BLaER1 (cell line): ENCODE data around the gene PIGR.
A peak's percentile ranks its signal among the peaks of the same experiment; 100 is the strongest.

Experiments
- H3K27ac ChIP-seq: shearing (Covaris generic); formaldehyde crosslinking; 2 replicates; pipeline ENCODE4 v1.8.1; 2022
- H3K27me3 ChIP-seq: shearing (Covaris generic); formaldehyde crosslinking; 2 replicates; pipeline ENCODE4 v1.8.1; 2022
- H3K36me3 ChIP-seq: shearing (Covaris generic); formaldehyde crosslinking; 2 replicates; pipeline ENCODE4 v1.8.1; 2022
- H3K4me1 ChIP-seq: shearing (Covaris generic); formaldehyde crosslinking; 2 replicates; pipeline ENCODE4 v1.8.1; 2022
- H3K4me2 ChIP-seq: shearing (Covaris generic); formaldehyde crosslinking; 2 replicates; pipeline ENCODE4 v1.8.1; 2022
- H3K4me3 ChIP-seq: shearing (Covaris generic); formaldehyde crosslinking; 2 replicates; pipeline ENCODE4 v1.8.1; 2022
- H3K9ac ChIP-seq: shearing (Covaris generic); formaldehyde crosslinking; 2 replicates; pipeline ENCODE4 v1.8.1; 2022
- H3K9me3 ChIP-seq: shearing (Covaris generic); formaldehyde crosslinking; 2 replicates; pipeline ENCODE4 v1.8.1; 2022
- H4K20me1 ChIP-seq: shearing (Covaris generic); formaldehyde crosslinking; 2 replicates; pipeline ENCODE4 v1.8.1; 2022
- Cebpa-rat ChIP-seq: shearing (Covaris generic); IDR thresholded peaks from 2 replicates; pipeline ENCODE4 v1.8.1; 2022

Gene PIGR

GRCh38 chr1:206951318-206952100, 5.2 kb upstream of the PIGR start:
- Histone ChIP-seq H3K4me2 (no peak overlapping the region), H3K4me3 (no peak overlapping the region), H4K20me1 (no peaks in the 10 kb centered on the region), H3K27me3 (no peaks in the 10 kb centered on the region), H3K4me1 (peaks cover 61% of the 10 kb centered on the region), H3K9ac (no peak overlapping the region), H3K27ac (no peak overlapping the region), H3K9me3 (no peaks in the 10 kb centered on the region; the same call in 1 of the 2 replicates), H3K36me3 (no peaks in the 10 kb centered on the region)
- no peak for TF ChIP-seq Cebpa-rat

DNA sequence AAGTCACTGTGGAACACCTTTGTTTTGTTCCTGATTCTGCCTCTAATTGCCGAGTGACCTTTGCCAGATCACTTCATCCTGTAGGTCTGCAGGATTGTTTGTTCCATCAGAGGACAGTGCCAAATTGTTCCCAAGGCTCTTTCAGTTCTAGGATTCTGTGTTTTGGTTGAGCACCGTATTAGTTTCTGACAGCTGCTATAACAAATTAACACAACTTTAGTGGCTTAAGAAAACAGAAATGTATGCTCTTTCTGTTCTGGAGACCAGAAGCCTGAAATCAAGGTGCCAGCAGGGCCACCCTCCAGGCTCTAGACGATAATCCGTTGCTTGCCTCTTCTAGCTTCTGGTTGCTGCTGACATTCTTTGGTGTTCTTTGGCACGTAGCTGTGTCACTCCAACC, 3.4 kb upstream of the PIGR start:
- Histone ChIP-seq H4K20me1 (no peaks in the 10 kb centered on the region), H3K27me3 (no peaks in the 10 kb centered on the region), H3K9me3 (no peaks in the 10 kb centered on the region; the same call in 1 of the 2 replicates), H3K4me2 (peak overlapping the region; percentile 80), H3K36me3 (no peaks in the 10 kb centered on the region), H3K4me1 (peaks cover 49% of the 10 kb centered on the region), H3K4me3 (no peak overlapping the region), H3K9ac (no peak overlapping the region; the same call in 1 of the 2 replicates), H3K27ac (0 out of 2 replicates have a peak overlapping the region, but pooled peaks have one; percentile 57)
- TF ChIP-seq Cebpa-rat: no peak

DNA sequence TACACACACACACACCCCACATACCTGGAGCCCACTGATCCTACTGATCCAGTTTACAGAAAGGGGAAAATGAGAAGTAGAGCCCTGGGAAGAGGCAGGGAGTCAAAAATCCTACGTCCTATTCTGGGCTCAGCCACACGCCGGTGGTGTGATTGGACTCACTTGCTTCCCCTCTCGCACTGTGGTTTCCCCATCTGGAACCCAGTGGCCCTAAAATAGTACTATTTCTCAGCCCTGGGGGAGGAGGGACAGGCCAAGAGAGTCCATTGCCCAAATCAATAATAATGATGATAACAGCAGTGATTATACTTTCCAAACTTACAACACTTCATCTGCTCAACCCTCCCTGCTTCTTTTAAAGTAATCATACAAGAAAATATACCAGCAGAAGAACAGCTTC, 2.9 kb upstream of the PIGR start:
- no peak for TF ChIP-seq Cebpa-rat
- Histone ChIP-seq H3K4me2 (peak overlapping the region; percentile 80), H3K9ac (peak overlapping the region; percentile 59; the same call in 1 of the 2 replicates)

DNA sequence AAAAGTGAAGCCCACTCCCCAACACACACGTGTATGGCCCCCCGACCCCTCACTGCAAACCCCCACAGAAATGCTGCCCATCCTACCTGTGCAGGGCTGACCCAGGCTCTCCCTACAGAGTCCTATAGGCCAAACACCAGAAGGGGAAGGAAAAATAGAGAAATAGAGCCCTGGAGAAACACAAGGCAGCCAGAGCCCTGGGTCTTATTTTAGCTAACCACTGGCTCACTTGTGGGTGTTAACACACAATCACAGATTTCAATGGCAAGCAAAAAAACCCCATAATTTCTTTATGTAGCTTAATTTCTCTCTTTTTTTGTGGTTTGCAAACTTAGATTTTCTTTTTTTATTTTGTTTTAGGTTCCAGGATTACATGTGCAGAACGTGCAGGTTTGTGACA, 989 bp upstream of the PIGR start:
- no peak overlapping the region for H3K4me3 ChIP-seq
- TF ChIP-seq Cebpa-rat: no peak
- H3K27ac ChIP-seq: no peak overlapping the region
- no peaks in the 10 kb centered on the region for H3K36me3 ChIP-seq
- H4K20me1 ChIP-seq: no peaks in the 10 kb centered on the region
- no peaks in the 10 kb centered on the region for H3K27me3 ChIP-seq
- H3K9me3 ChIP-seq: no peaks in the 10 kb centered on the region; the same call in 1 of the 2 replicates
- H3K9ac ChIP-seq: no peak overlapping the region
- peaks cover 49% of the 10 kb centered on the region for H3K4me1 ChIP-seq
- 0 out of 2 replicates have a peak overlapping the region, but pooled peaks have one; percentile 80 for H3K4me2 ChIP-seq

More for the DNA sequence above, 2.9 kb upstream of the PIGR start:
- Histone ChIP-seq H3K4me1 (peaks cover 49% of the 10 kb centered on the region), H3K9me3 (no peaks in the 10 kb centered on the region; the same call in 1 of the 2 replicates), H3K4me3 (no peak overlapping the region), H4K20me1 (no peaks in the 10 kb centered on the region), H3K27ac (peak overlapping the region; percentile 57), H3K36me3 (no peaks in the 10 kb centered on the region), H3K27me3 (no peaks in the 10 kb centered on the region)

GRCh38 chr1:206945779-206946178, 487 bp downstream of the PIGR start:
- Histone ChIP-seq H3K9ac (no peak overlapping the region), H3K4me1 (peaks cover 37% of the 10 kb centered on the region), H3K36me3 (no peaks in the 10 kb centered on the region), H3K27me3 (no peaks in the 10 kb centered on the region), H3K4me3 (no peak overlapping the region), H4K20me1 (no peaks in the 10 kb centered on the region), H3K4me2 (no peak overlapping the region), H3K27ac (no peak overlapping the region), H3K9me3 (no peaks in the 10 kb centered on the region; the same call in 1 of the 2 replicates)
- TF ChIP-seq Cebpa-rat: no peak

GRCh38 chr1:206944703-206945102, 1.6 kb downstream of the PIGR start:
- Histone ChIP-seq H3K9me3 (no peaks in the 10 kb centered on the region; the same call in 1 of the 2 replicates), H3K4me3 (no peak overlapping the region), H3K4me1 (peaks cover 37% of the 10 kb centered on the region), H3K4me2 (no peak overlapping the region), H3K27me3 (no peaks in the 10 kb centered on the region), H4K20me1 (no peaks in the 10 kb centered on the region), H3K9ac (no peak overlapping the region), H3K36me3 (no peaks in the 10 kb centered on the region), H3K27ac (no peak overlapping the region)
- no peak for TF ChIP-seq Cebpa-rat

DNA sequence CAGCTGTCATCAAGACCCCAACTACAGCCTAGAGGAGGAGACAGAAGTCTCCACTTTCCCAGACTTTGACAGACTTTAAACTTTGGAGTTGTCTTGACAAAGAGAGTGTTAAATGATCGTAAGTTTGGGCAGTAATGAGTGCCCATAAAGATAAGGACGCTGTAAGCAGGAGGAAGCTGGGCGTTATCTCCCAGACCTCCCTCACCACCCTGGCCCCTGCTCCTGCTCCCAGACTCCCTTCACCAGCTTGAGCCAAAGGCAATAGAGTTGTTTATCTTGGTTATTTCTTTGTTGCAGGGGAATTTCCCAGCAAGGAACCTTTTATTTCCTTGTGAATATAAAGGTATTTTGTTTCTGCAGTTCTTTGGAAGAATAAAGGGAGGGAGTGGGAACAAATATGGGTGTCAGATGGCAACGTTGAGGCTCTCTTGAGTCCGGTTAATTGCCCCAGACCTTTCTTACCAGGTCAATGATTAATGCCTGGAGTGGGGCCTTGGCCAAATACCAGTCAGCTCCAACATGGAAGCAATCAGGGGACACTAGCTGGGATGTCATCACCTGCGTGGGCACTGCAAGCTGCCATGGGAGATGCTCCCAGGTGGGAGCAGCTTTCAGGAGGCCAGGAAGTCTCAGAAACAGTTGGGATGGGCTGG, 4.4 kb downstream of the PIGR start:
- Histone ChIP-seq H3K4me3 (no peak overlapping the region), H3K27ac (no peak overlapping the region), H3K9me3 (no peaks in the 10 kb centered on the region), H3K4me1 (peaks cover 10% of the 10 kb centered on the region), H3K9ac (no peak overlapping the region), H4K20me1 (no peaks in the 10 kb centered on the region), H3K36me3 (no peaks in the 10 kb centered on the region), H3K27me3 (no peaks in the 10 kb centered on the region), H3K4me2 (no peak overlapping the region)
- TF ChIP-seq Cebpa-rat: no peak

DNA sequence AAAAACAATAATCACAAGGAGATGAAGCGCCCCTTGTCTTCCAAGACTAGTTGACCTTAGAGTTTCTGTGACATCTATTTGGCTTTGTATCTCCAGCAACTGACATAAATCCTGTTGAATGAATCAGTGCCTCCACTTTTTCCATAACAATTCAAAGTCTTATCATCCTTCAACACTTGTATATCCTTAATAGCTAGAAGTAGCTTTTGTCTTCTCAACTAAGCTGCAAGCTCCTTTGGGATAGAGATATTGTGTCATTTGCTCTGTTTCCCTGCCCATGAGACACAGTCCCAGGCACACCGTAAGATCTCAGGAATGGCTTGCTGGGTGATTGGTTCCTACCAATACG, 5.7 kb downstream of the PIGR start:
- peaks cover 8% of the 10 kb centered on the region for H3K4me1 ChIP-seq
- H3K36me3 ChIP-seq: no peaks in the 10 kb centered on the region
- H3K27me3 ChIP-seq: no peaks in the 10 kb centered on the region
- no peak overlapping the region for H3K27ac ChIP-seq
- H3K9ac ChIP-seq: no peak overlapping the region
- peak overlapping the region; percentile 32 for H3K4me2 ChIP-seq
- TF ChIP-seq Cebpa-rat: no peak
- H3K4me3 ChIP-seq: no peak overlapping the region
- H4K20me1 ChIP-seq: no peaks in the 10 kb centered on the region
- no peaks in the 10 kb centered on the region for H3K9me3 ChIP-seq

- Histone ChIP-seq H3K9ac (no peak overlapping the region), H3K36me3 (no peaks in the 10 kb centered on the region), H3K4me2 (peak overlapping the region; percentile 32), H3K27me3 (no peaks in the 10 kb centered on the region), H3K4me3 (no peak overlapping the region), H4K20me1 (no peaks in the 10 kb centered on the region), H3K9me3 (no peaks in the 10 kb centered on the region), H3K27ac (no peak overlapping the region), H3K4me1 (peaks cover 8% of the 10 kb centered on the region)
- TF ChIP-seq Cebpa-rat: no peak
Measured at GRCh38 chr1:206939841-206940587, 6.3 kb downstream of the PIGR start.
